Measurements from ENCODE around the gene STPG3.

GRCh38 chr9:137272241-137273094 is 21.4 kb downstream of the STPG3 start:
- TF ChIP-seq CTCF (IDR thresholded peaks at IDR 0.05; ENCODE audit: insufficient read depth, low read length): no peak
- TF ChIP-seq POLR2AphosphoS5 (IDR thresholded peaks at IDR 0.05; ENCODE audit: low read depth): no peak
- TF ChIP-seq GABPA (IDR thresholded peaks at IDR 0.05; ENCODE audit: low read depth): no peak
- TF ChIP-seq REST (IDR thresholded peaks at IDR 0.05; ENCODE audit: insufficient replicate concordance, low read depth): no peak
